ENCODE data around the gene ACSM2B.

DNA sequence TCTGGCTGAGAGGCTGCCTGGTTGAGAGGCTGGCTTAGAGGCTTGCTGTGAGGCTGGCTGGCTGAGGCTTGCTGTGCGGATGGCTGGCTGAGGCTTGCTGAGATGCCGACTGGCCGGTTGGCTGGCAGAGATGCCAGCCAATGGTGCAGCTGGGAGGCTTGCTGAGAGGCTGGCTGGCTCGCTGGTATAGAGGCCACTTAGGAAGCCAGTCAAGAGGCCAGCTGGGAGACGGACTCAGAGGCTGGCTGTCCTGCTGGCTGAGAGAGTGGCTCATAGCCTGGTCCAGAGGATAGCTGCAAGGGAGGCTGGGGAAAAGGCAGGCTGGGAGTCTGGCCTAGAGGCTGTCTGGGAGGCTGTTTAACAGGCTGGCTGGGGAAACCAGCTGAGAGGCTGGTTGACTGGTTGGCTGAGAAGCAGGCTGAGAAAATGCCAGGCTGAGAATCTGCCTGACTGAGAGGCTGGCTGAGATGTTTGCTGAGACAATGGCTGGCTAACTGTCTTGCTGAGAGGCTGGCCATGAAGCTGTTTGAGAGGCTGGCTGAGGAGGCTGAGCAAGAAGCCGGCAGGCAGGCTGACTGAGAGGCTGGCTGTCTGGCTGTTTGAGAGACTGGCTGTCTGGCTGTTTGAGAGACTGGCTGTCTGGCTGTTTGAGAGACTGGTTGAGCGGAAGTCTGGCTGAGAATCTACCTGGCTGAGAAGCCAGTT, 37.5 kb upstream of the ACSM2B start:
- TF ChIP-seq, protein P1, sequence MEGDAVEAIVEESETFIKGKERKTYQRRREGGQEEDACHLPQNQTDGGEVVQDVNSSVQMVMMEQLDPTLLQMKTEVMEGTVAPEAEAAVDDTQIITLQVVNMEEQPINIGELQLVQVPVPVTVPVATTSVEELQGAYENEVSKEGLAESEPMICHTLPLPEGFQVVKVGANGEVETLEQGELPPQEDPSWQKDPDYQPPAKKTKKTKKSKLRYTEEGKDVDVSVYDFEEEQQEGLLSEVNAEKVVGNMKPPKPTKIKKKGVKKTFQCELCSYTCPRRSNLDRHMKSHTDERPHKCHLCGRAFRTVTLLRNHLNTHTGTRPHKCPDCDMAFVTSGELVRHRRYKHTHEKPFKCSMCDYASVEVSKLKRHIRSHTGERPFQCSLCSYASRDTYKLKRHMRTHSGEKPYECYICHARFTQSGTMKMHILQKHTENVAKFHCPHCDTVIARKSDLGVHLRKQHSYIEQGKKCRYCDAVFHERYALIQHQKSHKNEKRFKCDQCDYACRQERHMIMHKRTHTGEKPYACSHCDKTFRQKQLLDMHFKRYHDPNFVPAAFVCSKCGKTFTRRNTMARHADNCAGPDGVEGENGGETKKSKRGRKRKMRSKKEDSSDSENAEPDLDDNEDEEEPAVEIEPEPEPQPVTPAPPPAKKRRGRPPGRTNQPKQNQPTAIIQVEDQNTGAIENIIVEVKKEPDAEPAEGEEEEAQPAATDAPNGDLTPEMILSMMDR (IDR thresholded peaks at IDR 0.05), result no peak
- no peak for TF ChIP-seq POLR2A (IDR thresholded peaks at IDR 0.05)

All from uterus (tissue), 2 donors.